Heart left ventricle (tissue), 13 donors: ENCODE results near the gene STAT2.

Source experiments
- POLR2A ChIP-seq, 2 donors: fragments of 450-650 bp; IDR thresholded peaks; one replicate each; pipeline ENCODE4 v1.6.1; 2017; ENCODE audit warnings: antibody characterized with exemption in 2 of 2, mild to moderate bottlenecking in 2 of 2, moderate library complexity in 2 of 2
- TF ChIP-seq, protein P1 (sequence below), 12 donors: fragments of 200-600 bp; sonication (generic) in 4 of 12; IDR thresholded peaks; one replicate each; pipeline versions ENCODE4 v1.5.0 to v1.8.0; 2018 to 2022; ENCODE audit warnings: antibody characterized with exemption in 12 of 12, mild to moderate bottlenecking in 5 of 12
- donor health status: ischemic (EF 13 %, LVEDD 7.1; RV severe dilation, severe dysfunction).
- donor health status: DM: no; HTN: yes; CAD: no.
- donor health status: DM: no; HTN: no; CAD: no.
- donor health status: ischemic (EF 25% LVEDD 6.9; RV normal size, moderate dysfunction).
- donor health status: ischemic (EF 25% LVEDD 5.7; RV mildly dilated, moderate dysfunction).
- donor health status: ischemic (EF 35%, LVEDD 5.7; RV mildly dilated, moderate dysfunction).
- donor health status: nonischemic (EF 11% LVEDD 7.7; RV severe dilation, severe dysfunction).
- donor health status: DM: yes; HTN: yes; CAD: no.
- donor health status: PGD.
- donor health status: ischemic (EF 29% LVEDD 5.4; RV normal size, mild dysfunction).
- donor health status: nonischemic (EF 23%, LVEDD 6.1; RV moderate dilation, normal function).

DNA sequence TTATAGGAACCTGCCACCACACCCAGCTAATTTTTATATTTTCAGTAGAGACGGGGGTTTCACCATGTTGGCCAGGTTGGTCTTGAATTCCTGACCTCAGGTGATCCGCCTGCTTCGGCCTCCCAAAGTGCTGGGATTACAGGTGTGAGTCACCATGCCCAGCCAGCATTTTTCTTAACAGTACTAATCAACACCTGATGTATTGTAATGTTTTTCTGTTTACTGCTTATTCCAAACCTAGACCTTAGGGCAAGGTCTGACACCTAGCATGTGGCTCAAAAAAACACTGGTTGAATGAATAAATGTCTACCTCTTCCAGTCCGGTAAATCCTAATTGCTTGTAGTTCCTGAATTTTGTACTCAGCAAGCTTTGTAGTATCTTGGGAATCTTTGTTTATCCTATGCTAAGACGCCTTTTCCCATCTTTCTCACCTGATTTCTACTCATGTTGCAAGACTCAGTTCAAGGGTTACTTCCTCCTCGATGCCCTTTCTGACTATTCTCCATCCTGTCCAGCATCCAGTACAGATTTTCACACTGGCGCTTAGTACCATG lies 28.9 kb downstream of the STAT2 start:
- TF ChIP-seq, protein P1, sequence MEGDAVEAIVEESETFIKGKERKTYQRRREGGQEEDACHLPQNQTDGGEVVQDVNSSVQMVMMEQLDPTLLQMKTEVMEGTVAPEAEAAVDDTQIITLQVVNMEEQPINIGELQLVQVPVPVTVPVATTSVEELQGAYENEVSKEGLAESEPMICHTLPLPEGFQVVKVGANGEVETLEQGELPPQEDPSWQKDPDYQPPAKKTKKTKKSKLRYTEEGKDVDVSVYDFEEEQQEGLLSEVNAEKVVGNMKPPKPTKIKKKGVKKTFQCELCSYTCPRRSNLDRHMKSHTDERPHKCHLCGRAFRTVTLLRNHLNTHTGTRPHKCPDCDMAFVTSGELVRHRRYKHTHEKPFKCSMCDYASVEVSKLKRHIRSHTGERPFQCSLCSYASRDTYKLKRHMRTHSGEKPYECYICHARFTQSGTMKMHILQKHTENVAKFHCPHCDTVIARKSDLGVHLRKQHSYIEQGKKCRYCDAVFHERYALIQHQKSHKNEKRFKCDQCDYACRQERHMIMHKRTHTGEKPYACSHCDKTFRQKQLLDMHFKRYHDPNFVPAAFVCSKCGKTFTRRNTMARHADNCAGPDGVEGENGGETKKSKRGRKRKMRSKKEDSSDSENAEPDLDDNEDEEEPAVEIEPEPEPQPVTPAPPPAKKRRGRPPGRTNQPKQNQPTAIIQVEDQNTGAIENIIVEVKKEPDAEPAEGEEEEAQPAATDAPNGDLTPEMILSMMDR (IDR thresholded peaks at IDR 0.05): no peak
- TF ChIP-seq POLR2A (IDR thresholded peaks at IDR 0.05): no peak
